K562 (cell line): ENCODE data around the gene ZMYND8. TPM values are rescaled to one million over a fixed set of nuclear protein-coding genes. Genes with fewer than 3 reads are reported as not detected.

Source experiments
- ATF7 ChIP-seq: fragments of 450-650 bp; IDR thresholded peaks from 2 replicates; pipeline ENCODE4 v1.7.1; 2014; ENCODE audit warnings: mild to moderate bottlenecking, moderate library complexity
- CHD1 ChIP-seq: fragments of 200-600 bp; sonication (generic); IDR thresholded peaks from one replicate; pipeline ENCODE4 v1.6.1; 2012; ENCODE audit warnings: mild to moderate bottlenecking, moderate library complexity, low read length, inconsistent platforms
- CXXC5 ChIP-seq: fragments of 250-450 bp; sonication (Bioruptor Pico); IDR thresholded peaks from 2 replicates; pipeline ENCODE4 v1.8.0; 2022; ENCODE audit warnings: inconsistent platforms, mild to moderate bottlenecking, moderate library complexity
- HDAC1 ChIP-seq, 2 experiments: fragments of 450-650 bp; IDR thresholded peaks; 2 replicates each; pipeline ENCODE4 v1.6.1; 2016 to 2017; ENCODE audit warnings: inconsistent platforms in 1 of 2, mild to moderate bottlenecking in 1 of 2, moderate library complexity in 1 of 2
- JUND ChIP-seq, 2 experiments: IDR thresholded peaks; 2 replicates in 1 of 2; 3 replicates in 1 of 2; pipeline ENCODE4 v1.6.1; 2011; ENCODE audit warnings: borderline replicate concordance in 2 of 2, low read depth in 2 of 2, low read length in 2 of 2, improper control_type of control experiment in 1 of 2, missing biosample characterization in 1 of 2, missing genetic modification characterization in 1 of 2, missing genetic modification reagents in 1 of 2
- MTA1 ChIP-seq: fragments of 450-650 bp; IDR thresholded peaks from 2 replicates; pipeline ENCODE4 v1.6.1; 2017; ENCODE audit warnings: borderline replicate concordance
- MTA2 ChIP-seq: fragments of 450-650 bp; IDR thresholded peaks from 2 replicates; pipeline ENCODE4 v1.6.1; 2016; ENCODE audit warnings: low read depth
- NCOR1 ChIP-seq: fragments of 450-650 bp; IDR thresholded peaks from 2 replicates; pipeline ENCODE4 v1.6.1; 2016; ENCODE audit warnings: mild to moderate bottlenecking, moderate library complexity
- POLR2A ChIP-seq: fragments of 450-650 bp; conservative IDR thresholded peaks from 2 replicates; pipeline ENCODE4 v1.6.1; 2016
- RFX7 ChIP-seq: fragments of 250-450 bp; sonication (Bioruptor Pico); IDR thresholded peaks from 2 replicates; pipeline ENCODE4 v1.5.1; 2021; ENCODE audit warnings: mild to moderate bottlenecking
- SMARCE1 ChIP-seq: fragments of 450-650 bp; IDR thresholded peaks from 2 replicates; pipeline ENCODE4 v1.7.1; 2016; ENCODE audit warnings: mild to moderate bottlenecking
- TARDBP ChIP-seq: fragments of 450-650 bp; IDR thresholded peaks from 2 replicates; pipeline ENCODE4 v1.6.1; 2016
- ZFX ChIP-seq: sonication (generic); formaldehyde crosslinking; IDR thresholded peaks from 2 replicates; pipeline ENCODE4 v1.8.0; 2022; ENCODE audit warnings: mild to moderate bottlenecking, missing genetic modification reagents, moderate library complexity
- polyA plus RNA-seq, 8 experiments: library from polyadenylated mRNA; depleted of rRNA in 4 of 8; stranded (reverse) in 5 of 8; unstranded in 3 of 8; fragments of >200 nt; fragmentation: Nextera tagmentation in 2 of 8; fragmentation: Illumina TruSeq in 1 of 8; extraction: Ambion mirVana in 2 of 8; extraction: Trizol in 1 of 8; gene quantifications; 2 replicates each; pipeline versions ENCODE4 v1.2.1 to v1.2.3, GENCODE V29; 2011 to 2014; ENCODE audit warnings: inconsistent platforms in 1 of 8, missing spikeins in 1 of 8
- total RNA-seq, 7 experiments: library from RNA; depleted of rRNA in 6 of 7; stranded (reverse); fragments of >200 nt in 6 of 7; fragmentation: Illumina TruSeq in 2 of 7; extraction: Trizol in 2 of 7; gene quantifications; 2 replicates each; pipeline versions ENCODE4 v1.2.1 to v1.2.3, GENCODE V29; 2011 to 2021; ENCODE audit warnings: low replicate concordance in 1 of 7
- TF ChIP-seq, protein P1 (sequence below): IDR thresholded peaks from 2 replicates; pipeline ENCODE4 v1.6.1; 2014; ENCODE audit warnings: antibody characterized with exemption
- TF ChIP-seq, protein P2 (sequence below): fragments of 450-650 bp; IDR thresholded peaks from 2 replicates; pipeline ENCODE4 v1.6.1; 2017; ENCODE audit warnings: antibody characterized with exemption, mild to moderate bottlenecking
- TF ChIP-seq, protein P3 (sequence below): fragments of 250-450 bp; sonication (Bioruptor Pico); IDR thresholded peaks from 2 replicates; pipeline ENCODE4 v1.8.0; 2022; ENCODE audit warnings: moderate library complexity, mild to moderate bottlenecking, inconsistent platforms
- TF ChIP-seq, protein P4 (sequence below), 3 experiments: fragments of 200-800 bp in 1 of 3; fragments of 250-450 bp in 1 of 3; fragments of 450-650 bp in 1 of 3; sonication (Bioruptor Pico) in 1 of 3; sonication (Bioruptor generic) in 1 of 3; formaldehyde crosslinking in 1 of 3; IDR thresholded peaks; 2 replicates each; pipeline versions ENCODE4 v1.6.1 to v1.8.0; 2016 to 2022; ENCODE audit warnings: mild to moderate bottlenecking in 2 of 3, missing genetic modification characterization in 2 of 3, missing compliant biosample characterization in 1 of 3, moderate library complexity in 1 of 3

ZMYND8 gene
- total and polyA plus RNA-seq, 9 of the 15 experiments (the other 6 are each of a cell fraction or from before 2014, with no cell fraction given) = 31.8 to 148 (median 71.9) TPM

DNA sequence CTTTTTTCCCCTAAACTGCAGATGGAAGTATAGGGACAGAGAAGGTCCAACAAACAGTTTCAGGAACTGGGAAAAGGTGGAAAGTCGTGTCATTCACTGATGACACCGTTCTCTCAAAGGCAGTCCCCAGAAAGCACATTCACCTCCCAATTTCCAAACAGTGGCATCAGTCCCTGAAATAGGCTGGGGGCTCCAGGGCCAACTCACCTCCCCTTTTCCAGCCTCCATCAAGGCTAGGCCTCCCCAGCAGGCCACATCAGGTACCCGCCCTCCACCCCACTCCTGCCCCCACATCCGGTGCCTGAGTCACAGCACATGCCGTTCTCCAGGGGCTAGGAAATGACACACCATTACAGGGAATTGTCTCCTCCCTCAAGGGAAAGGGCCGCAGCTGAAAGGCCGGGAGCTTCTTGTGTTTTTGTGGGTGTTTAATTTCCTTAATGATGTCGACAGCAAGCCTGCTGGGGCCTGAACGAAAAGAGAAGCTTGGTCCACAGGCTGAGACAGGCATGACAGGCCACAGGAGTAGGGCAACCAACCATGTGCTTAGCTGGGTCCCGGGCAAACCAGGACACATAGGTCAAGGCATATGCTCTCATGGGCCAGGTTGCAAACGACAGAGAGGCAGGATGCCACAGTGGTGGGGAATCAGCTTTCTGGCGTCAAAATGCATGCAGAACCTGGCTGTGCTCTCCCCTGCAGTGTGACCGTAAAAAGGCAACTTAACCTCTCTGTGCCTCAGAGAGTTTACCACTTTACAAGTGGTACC, 39.2 kb downstream of the ZMYND8 start (continued):
- TF ChIP-seq, protein P1, sequence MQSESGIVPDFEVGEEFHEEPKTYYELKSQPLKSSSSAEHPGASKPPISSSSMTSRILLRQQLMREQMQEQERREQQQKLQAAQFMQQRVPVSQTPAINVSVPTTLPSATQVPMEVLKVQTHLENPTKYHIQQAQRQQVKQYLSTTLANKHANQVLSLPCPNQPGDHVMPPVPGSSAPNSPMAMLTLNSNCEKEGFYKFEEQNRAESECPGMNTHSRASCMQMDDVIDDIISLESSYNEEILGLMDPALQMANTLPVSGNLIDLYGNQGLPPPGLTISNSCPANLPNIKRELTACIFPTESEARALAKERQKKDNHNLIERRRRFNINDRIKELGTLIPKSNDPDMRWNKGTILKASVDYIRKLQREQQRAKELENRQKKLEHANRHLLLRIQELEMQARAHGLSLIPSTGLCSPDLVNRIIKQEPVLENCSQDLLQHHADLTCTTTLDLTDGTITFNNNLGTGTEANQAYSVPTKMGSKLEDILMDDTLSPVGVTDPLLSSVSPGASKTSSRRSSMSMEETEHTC = 0 out of 2 replicates have a peak, but pooled peaks have one; percentile 59
- TF ChIP-seq ZFX (peak; percentile 27; the same call in 1 of the 2 replicates), TARDBP (no peak), POLR2A (peak; percentile 56), ATF7 (peak; percentile 46; the same call in 1 of the 2 replicates), RFX7 (CRISPR knock-in tag) (no peak), CHD1 (peak; percentile 14), JUND (IDR thresholded peaks at IDR 0.05; ENCODE audit: borderline replicate concordance, low read depth, low read length) (peak; percentile 95), JUND (tag; IDR thresholded peaks at IDR 0.05; ENCODE audit: borderline replicate concordance, low read depth, low read length) (peak; percentile 78; the same call in 1 of the 3 replicates), MTA1 (no peak), MTA2 (no peak), HDAC1 (IDR thresholded peaks at IDR 0.05) (peak in 1 of 2 experiments; percentile 68; a peak in 1 of 4 replicates), CXXC5 (CRISPR knock-in tag) (peak; percentile 61), NCOR1 (peak; percentile 14; the same call in 1 of the 2 replicates), SMARCE1 (peak; percentile 80; the same call in 1 of the 2 replicates)
- TF ChIP-seq, protein P2, sequence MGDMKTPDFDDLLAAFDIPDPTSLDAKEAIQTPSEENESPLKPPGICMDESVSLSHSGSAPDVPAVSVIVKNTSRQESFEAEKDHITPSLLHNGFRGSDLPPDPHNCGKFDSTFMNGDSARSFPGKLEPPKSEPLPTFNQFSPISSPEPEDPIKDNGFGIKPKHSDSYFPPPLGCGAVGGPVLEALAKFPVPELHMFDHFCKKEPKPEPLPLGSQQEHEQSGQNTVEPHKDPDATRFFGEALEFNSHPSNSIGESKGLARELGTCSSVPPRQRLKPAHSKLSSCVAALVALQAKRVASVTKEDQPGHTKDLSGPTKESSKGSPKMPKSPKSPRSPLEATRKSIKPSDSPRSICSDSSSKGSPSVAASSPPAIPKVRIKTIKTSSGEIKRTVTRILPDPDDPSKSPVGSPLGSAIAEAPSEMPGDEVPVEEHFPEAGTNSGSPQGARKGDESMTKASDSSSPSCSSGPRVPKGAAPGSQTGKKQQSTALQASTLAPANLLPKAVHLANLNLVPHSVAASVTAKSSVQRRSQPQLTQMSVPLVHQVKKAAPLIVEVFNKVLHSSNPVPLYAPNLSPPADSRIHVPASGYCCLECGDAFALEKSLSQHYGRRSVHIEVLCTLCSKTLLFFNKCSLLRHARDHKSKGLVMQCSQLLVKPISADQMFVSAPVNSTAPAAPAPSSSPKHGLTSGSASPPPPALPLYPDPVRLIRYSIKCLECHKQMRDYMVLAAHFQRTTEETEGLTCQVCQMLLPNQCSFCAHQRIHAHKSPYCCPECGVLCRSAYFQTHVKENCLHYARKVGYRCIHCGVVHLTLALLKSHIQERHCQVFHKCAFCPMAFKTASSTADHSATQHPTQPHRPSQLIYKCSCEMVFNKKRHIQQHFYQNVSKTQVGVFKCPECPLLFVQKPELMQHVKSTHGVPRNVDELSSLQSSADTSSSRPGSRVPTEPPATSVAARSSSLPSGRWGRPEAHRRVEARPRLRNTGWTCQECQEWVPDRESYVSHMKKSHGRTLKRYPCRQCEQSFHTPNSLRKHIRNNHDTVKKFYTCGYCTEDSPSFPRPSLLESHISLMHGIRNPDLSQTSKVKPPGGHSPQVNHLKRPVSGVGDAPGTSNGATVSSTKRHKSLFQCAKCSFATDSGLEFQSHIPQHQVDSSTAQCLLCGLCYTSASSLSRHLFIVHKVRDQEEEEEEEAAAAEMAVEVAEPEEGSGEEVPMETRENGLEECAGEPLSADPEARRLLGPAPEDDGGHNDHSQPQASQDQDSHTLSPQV = peak; percentile 92
- TF ChIP-seq, protein P3, sequence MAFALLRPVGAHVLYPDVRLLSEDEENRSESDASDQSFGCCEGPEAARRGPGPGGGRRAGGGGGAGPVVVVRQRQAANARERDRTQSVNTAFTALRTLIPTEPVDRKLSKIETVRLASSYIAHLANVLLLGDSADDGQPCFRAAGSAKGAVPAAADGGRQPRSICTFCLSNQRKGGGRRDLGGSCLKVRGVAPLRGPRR (CRISPR knock-in tag) = no peak
- TF ChIP-seq, protein P4, sequence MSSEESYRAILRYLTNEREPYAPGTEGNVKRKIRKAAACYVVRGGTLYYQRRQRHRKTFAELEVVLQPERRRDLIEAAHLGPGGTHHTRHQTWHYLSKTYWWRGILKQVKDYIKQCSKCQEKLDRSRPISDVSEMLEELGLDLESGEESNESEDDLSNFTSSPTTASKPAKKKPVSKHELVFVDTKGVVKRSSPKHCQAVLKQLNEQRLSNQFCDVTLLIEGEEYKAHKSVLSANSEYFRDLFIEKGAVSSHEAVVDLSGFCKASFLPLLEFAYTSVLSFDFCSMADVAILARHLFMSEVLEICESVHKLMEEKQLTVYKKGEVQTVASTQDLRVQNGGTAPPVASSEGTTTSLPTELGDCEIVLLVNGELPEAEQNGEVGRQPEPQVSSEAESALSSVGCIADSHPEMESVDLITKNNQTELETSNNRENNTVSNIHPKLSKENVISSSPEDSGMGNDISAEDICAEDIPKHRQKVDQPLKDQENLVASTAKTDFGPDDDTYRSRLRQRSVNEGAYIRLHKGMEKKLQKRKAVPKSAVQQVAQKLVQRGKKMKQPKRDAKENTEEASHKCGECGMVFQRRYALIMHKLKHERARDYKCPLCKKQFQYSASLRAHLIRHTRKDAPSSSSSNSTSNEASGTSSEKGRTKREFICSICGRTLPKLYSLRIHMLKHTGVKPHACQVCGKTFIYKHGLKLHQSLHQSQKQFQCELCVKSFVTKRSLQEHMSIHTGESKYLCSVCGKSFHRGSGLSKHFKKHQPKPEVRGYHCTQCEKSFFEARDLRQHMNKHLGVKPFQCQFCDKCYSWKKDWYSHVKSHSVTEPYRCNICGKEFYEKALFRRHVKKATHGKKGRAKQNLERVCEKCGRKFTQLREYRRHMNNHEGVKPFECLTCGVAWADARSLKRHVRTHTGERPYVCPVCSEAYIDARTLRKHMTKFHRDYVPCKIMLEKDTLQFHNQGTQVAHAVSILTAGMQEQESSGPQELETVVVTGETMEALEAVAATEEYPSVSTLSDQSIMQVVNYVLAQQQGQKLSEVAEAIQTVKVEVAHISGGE (CRISPR knock-in tag; IDR thresholded peaks at IDR 0.05) = peak in 2 of 3 experiments; percentile 5 to 72; a peak in 3 of 6 replicates
